ENCODE data around the gene SNX10. TPM values are rescaled to one million over a fixed set of nuclear protein-coding genes. Genes with fewer than 3 reads are reported as not detected.

SNX10 gene
- total and polyA plus RNA-seq, 2 of the 8 experiments (the other 6 are each of a cell fraction or from before 2014, with no cell fraction given), result 4.4 to 9.6 TPM

DNA sequence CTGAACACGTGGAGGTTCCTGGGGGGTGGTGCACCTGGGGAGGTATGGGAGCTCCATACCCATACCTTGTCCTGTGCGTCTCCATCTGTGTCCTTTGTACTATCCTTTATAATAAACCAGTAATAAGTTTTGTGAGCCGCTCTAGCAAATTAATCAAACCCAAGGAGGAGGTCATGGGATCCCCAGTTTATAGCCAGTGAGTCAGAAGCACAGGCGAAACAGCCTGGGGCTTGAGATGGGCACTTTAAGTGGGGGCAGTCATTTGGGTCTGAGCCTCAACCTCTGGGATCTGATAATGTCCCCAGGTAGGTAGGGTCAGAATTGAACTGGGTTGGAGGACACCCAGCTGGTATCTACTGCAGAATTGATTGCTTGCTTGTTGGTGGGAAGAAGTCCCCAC lies 16.9 kb downstream of the SNX10 start:
- Histone ChIP-seq H3K4ac (replicated peaks; ENCODE audit: insufficient read length, low read depth, low read length) (no peak overlapping the region), H3K4me3 (ENCODE audit: extremely low read depth in 1 of 4, insufficient read depth in 2 of 4, low read depth in 3 of 4, low read length in 4 of 4) (no peak overlapping the region), H3K36me3 (ENCODE audit: control insufficient read depth in 2 of 4, insufficient read depth in 4 of 4, low read length in 3 of 4) (no peaks in the 10 kb centered on the region), H2BK12ac (ENCODE audit: low read depth, low read length) (no peak overlapping the region), H3K27ac (ENCODE audit: low read depth, low read length) (no peak overlapping the region), H3K27me3 (replicated peaks in 1 of 4; ENCODE audit: control insufficient read depth in 3 of 4, extremely low read depth in 1 of 4, insufficient read depth in 3 of 4, low read length in 3 of 4) (no peaks in the 10 kb centered on the region), H4K91ac (replicated peaks; ENCODE audit: insufficient read length, low read length) (no peak overlapping the region), H3K14ac (ENCODE audit: insufficient read length) (no peak overlapping the region), H2AK5ac (ENCODE audit: low read depth, low read length) (no peak overlapping the region), H3K23me2 (ENCODE audit: low read depth, low read length) (no peaks in the 10 kb centered on the region), H3K18ac (ENCODE audit: extremely low read depth, low read length) (no peak overlapping the region), H3K9me3 (ENCODE audit: insufficient read depth in 2 of 2, low read depth in 1 of 2, low read length in 1 of 2) (no peaks in the 10 kb centered on the region), H3K4me1 (replicated peaks in 1 of 4; ENCODE audit: control insufficient read depth in 3 of 4, insufficient read depth in 4 of 4, low read length in 3 of 4) (peaks cover 0 to 8% (median 3%) of the 10 kb centered on the region in 4 experiments; a peak in 4 of 7 replicates), H3K79me1 (ENCODE audit: low read depth, low read length) (no peaks in the 10 kb centered on the region), H3K9ac (replicated peaks in 1 of 4; ENCODE audit: extremely low read depth in 1 of 4, low read depth in 3 of 4, low read length in 3 of 4) (no peak overlapping the region), H4K8ac (ENCODE audit: extremely low read depth, insufficient read depth, low read length) (no peak overlapping the region; the same call in 1 of the 2 replicates), H2AFZ (ENCODE audit: low read length) (no peak overlapping the region), H3K23ac (ENCODE audit: insufficient read length) (no peak overlapping the region), H4K5ac (ENCODE audit: insufficient read length, low read depth, low read length) (no peak overlapping the region), H2BK5ac (ENCODE audit: low read depth, low read length) (no peak overlapping the region), H3K56ac (replicated peaks; ENCODE audit: insufficient read length, low read depth, low read length) (no peak overlapping the region), H2BK20ac (ENCODE audit: low read length) (no peak overlapping the region), H2BK120ac (replicated peaks; ENCODE audit: low read depth, low read length) (no peak overlapping the region), H3K4me2 (ENCODE audit: insufficient read depth in 1 of 2, low read depth in 2 of 2, low read length in 2 of 2) (no peak overlapping the region), H3K79me2 (ENCODE audit: control insufficient read depth in 1 of 2, insufficient read depth in 2 of 2, low read length in 2 of 2) (no peaks in the 10 kb centered on the region), H4K20me1 (replicated peaks in 1 of 2; ENCODE audit: control insufficient read depth in 1 of 2, insufficient read depth in 2 of 2, low read length in 2 of 2) (no peaks in the 10 kb centered on the region), H2BK15ac (ENCODE audit: low read length) (no peak overlapping the region)
- POLR2A ChIA-PET (ENCODE audit: partially characterized antibody), result no interaction called here
- WGBS, 2 experiments (ENCODE audit: extremely low coverage in 1 of 2, insufficient coverage in 1 of 2, insufficient read length in 1 of 2, insufficient replicate concordance in 2 of 2, low coverage in 1 of 2, low lambda C conversion rate in 2 of 2, missing lambda C conversion rate in 1 of 2), result 87% methylated on average over 4 of the region's 4 CpGs; no CpG with 5 or more reads in 1 of the 2 experiments
- FAIRE-seq (no peak), DNase-seq (ENCODE audit: low read depth in 1 of 2, low spot score in 2 of 2) (no peak)
- CTCF ChIA-PET (ENCODE audit: partially characterized antibody), result no interaction called here
- TF ChIP-seq NANOG (IDR thresholded peaks at IDR 0.05; ENCODE audit: insufficient read depth, low read depth, low read length, poor library complexity, severe bottlenecking) (no peak), RNF2 (IDR thresholded peaks at IDR 0.05; ENCODE audit: borderline replicate concordance, low read depth, low read length, missing control alignments, poor library complexity, severe bottlenecking) (no peak), EP300 (IDR thresholded peaks at IDR 0.05; ENCODE audit: borderline replicate concordance in 1 of 2, low read depth in 2 of 2, low read length in 2 of 2) (no peak), CBX5 (IDR thresholded peaks at IDR 0.05; ENCODE audit: low read depth, low read length) (no peak), HDAC6 (IDR thresholded peaks at IDR 0.05; ENCODE audit: low read depth, low read length) (no peak), SP2 (IDR thresholded peaks at IDR 0.05; ENCODE audit: low read length) (no peak), GTF2F1 (IDR thresholded peaks at IDR 0.05; ENCODE audit: borderline replicate concordance, low read depth, low read length) (no peak), CHD2 (IDR thresholded peaks at IDR 0.05; ENCODE audit: low read length) (no peak), TAF7 (optimal IDR thresholded peaks at IDR 0.05; ENCODE audit: borderline replicate concordance, low read depth, low read length) (no peak), SAP30 (IDR thresholded peaks at IDR 0.05; ENCODE audit: insufficient read depth, insufficient replicate concordance, low read length) (no peak), CREB1 (IDR thresholded peaks at IDR 0.05) (no peak)
- TF ChIP-seq, protein P1, sequence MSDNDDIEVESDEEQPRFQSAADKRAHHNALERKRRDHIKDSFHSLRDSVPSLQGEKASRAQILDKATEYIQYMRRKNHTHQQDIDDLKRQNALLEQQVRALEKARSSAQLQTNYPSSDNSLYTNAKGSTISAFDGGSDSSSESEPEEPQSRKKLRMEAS (IDR thresholded peaks at IDR 0.05), result no peak
- TF ChIP-seq, protein P2, sequence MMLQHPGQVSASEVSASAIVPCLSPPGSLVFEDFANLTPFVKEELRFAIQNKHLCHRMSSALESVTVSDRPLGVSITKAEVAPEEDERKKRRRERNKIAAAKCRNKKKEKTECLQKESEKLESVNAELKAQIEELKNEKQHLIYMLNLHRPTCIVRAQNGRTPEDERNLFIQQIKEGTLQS (IDR thresholded peaks at IDR 0.05; ENCODE audit: insufficient read depth, low read depth, low read length), result no peak

Data from H1 (cell line).